NCI-H226 (cell line): ENCODE results near the gene SMO.
"Not testable (repeated sequence)": the region's sequence is repeated elsewhere in the genome, so short reads cannot be mapped to it uniquely, and the experiment has no call there.

Experiments used
- DNase-seq: peaks from one replicate; pipeline ENCODE4 v3.0.0-alpha.2; 2015

The SMO gene

GRCh38 chr7:129169686-129170440 is 18.6 kb upstream of the SMO start:
- no peak for DNase-seq

- DNase-seq, result no peak
Observed at GRCh38 chr7:129170441-129171021, 17.9 kb upstream of the SMO start.

DNA sequence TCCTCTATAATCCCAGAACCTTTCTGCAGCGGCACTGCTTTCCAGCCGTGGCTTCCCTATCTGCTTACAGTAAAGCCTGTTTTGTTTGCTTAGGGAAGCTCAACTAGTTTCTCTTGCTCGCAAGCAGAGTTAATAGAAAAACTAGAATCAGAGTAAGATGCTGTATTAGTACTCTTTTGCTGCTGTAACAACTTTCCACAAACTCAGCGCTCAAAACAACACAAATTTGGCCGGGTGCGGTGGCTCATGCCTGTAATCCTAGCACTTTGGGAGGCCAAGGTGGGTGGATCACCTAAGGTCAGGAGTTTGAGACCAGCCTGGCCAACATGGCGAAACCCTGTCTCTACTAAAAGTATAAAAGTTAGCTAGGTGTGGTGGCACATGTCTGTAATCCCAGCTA is 14.6 kb upstream of the SMO start:
- DNase-seq, result not testable (repeated sequence)

DNA sequence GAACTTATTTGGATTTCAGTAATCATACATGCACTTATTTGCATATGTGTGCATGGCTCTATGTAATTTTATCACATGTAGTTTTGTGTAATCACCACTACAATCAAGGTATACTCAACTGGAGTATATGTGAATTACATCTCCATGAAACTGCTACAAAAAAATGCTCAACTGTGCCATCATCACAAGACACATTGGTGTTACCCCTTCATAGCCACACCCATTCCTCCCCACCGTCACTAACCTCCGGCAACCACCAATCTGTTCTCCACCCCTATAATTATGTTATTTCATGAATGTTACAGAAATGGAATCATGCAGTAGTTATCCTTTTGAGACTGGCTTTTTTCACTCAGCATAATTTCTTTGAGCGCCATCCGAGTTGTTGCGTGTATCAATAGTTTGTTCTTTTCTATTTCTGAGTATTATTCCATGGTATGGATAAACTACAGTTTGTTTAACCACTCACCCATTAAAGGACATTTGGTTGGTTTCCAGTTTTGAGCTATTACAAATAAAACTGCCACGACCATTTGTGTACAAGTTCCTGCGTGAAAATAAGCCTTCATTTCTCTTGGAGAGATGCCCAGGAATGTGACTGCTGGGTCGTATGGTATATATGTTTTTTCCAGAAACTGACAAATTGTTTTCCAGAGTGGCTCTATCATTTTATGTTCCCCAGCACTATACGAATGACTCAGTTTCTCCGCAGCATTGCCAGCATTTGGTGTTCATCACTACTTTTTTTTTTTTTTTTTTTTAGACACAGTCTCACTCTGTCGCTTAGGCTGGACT is 11.3 kb upstream of the SMO start:
- no peak for DNase-seq

- DNase-seq, result no peak
Observed at GRCh38 chr7:129184981-129185670, 3.3 kb upstream of the SMO start.

DNA sequence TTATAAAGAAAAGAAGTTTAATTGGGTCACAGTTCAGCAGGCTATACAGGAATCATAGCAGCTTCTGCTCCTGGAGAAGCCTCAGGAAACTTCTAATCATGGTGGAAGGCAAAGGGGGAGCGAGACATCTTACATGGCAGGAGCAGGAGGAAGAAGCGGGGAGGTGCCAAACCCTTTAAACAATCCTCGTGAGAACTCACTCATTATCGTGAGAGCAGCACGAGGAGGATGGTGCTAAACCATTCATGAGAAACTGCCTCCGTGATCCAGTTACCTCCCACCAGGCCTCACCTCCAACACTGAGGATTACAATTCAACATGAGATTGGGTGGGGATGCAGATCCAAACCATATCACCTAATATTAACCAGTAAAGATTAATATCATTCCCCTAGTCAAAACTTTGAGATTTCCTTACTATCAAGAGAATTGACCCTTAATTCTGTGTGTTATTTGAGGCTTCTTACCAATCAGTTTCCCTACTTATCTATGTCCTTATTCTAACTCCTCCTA is 1.6 kb upstream of the SMO start:
- no peak for DNase-seq

- no peak for DNase-seq
Observed at GRCh38 chr7:129187681-129188371, 607 bp upstream of the SMO start.

- no peak for DNase-seq
Observed at GRCh38 chr7:129188892-129189660, 643 bp downstream of the SMO start.

DNA sequence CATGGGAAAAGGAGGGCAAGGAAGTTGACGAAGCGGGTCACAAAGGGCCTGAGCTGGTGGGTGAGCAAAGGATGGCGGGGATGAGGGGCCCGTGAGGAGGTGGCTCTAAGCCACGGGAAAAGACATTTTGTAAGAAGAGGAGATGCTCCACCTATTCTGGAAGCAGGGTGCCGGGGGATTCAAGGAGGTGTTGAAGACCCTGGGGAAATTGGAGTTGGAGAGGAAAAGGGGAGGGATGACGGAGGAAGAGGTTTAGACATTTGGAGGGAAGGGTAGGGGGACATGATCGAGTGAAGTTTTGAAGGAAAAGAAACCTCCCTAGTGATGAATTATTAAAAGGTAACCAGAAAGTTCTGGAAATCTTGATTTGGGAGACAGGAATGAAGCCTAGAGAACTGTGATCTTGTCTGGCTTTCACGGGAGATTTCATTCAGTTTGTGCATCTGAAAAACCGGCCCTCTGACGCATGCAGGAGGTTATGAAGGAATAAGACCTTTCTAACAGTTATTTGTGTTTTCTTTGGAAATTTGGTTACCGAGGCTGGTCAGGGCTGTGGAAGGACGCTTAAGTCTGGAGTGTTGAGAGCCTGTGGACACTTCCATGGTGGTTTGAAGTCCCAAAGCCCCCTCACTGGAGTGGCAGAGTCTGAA is 1.4 kb downstream of the SMO start:
- DNase-seq, result no peak

GRCh38 chr7:129191272-129191671 is 2.8 kb downstream of the SMO start:
- DNase-seq, result no peak

DNA sequence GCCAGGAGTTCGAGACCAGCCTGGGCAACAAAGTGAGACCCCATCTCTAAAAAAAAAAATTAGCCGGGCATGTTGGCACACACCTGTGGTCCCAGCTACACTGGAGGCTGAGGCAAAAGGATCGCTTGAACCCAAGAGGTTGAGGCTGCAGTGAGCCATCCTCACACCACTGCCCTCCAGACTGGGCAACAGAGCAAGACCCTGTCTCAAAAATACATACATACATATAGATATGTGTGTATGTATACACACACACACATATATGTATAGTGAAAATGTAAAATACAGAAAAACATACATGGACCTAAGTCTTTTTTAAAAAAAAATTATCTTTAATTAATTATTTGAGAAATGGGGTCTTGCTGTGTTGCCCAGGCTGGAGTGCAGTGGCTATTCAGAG is 5.5 kb downstream of the SMO start:
- no peak for DNase-seq

DNA sequence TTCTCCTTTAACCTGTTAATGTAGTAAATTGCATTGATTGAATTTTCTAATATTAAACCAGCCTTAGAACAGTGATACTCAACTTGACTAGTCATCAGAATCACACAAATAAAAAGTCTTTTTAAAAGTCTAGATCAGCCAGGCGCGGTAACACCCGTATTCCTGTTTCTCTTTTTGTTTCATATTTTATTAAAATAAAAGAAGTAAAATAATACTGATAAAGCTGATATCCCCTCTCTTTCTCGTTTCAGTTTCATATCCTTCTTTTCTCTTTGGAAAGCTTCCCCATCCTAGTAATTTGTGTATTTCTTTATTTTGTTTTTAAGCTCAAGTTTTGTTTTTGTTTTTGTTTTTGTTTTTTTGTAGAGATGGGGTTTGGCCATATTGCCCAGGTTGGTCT is 9.3 kb downstream of the SMO start:
- DNase-seq, result no peak

DNA sequence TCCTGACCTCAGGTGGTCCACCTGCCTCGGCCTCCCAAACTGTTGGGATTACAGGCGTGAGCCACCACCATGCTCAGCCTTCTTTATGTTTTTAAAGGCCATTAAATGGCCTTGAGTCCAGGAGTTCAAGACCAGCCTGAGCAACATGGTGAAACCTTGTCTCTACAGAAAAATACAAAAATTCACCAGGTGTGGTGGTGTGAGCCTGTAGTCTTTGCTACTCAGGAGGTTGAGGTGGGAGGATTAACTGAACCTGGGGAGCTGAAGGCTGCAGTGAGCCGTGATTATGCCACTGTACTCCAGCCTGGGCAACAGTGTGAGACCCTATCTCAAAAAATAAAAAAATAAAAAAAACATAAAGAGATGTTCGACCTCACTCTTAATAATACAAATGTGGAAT is 11.0 kb downstream of the SMO start:
- DNase-seq, result no peak

DNA sequence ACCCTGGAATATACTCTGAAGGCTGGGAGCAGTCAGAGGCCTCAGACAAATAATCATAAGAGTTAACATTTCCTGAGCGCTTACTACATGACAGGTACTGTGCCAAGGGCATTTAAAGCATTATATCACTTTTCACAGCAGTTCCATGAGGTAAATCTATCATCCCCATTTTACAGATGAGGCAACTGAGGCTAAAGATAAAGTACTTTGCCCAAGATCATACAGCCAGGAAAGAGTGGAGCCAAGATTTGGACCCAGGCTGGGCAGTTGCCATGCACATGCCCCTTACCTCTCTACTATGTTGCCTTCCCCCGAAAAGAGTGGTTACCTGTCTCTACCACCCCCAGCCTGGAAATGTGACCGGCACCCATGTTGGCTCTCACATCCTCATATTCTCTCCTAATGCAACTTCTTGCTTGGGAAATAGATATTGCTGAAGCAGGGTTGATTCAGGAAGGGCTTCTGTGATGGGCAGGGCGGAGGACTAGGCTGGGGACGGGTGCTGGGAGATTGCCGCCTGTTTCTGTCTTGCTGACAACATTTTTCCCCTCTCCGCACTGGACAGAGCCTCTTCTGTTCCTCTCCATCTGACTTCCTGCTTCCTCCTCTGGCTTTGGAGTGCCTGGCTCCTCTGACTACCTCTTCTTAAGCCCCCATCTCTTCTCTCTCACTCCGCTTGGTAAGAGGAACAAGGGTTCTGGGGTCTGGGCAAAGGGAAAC is 13.8 kb downstream of the SMO start:
- no peak for DNase-seq

GRCh38 chr7:129203050-129203741 is 14.8 kb downstream of the SMO start:
- no peak for DNase-seq

GRCh38 chr7:129205126-129205818 is 16.8 kb downstream of the SMO start:
- DNase-seq, result no peak

DNA sequence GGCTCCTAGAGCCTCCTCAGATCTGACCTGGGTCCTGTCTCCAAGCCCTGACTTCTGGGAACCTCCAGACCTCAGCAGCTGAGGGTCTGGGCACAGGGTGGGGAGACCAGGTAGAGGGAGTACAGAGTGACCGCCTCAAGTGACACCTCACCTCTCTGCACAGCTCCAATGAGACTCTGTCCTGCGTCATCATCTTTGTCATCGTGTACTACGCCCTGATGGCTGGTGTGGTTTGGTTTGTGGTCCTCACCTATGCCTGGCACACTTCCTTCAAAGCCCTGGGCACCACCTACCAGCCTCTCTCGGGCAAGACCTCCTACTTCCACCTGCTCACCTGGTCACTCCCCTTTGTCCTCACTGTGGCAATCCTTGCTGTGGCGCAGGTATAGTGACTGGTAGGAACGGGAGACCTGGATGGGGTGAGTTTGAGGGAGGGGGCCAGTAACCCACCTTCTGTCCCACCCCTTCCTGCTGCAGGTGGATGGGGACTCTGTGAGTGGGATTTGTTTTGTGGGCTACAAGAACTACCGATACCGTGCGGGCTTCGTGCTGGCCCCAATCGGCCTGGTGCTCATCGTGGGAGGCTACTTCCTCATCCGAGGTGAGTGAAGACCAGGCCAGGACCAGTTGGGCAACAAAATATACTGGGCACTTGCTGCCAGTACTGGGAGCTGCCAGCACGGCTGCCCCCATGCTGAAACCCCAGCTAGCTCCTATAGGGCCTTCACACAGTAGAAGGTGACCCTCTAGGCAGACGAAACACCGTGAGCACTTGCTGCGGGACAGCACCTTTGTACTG is 17.8 kb downstream of the SMO start:
- no peak for DNase-seq

DNA sequence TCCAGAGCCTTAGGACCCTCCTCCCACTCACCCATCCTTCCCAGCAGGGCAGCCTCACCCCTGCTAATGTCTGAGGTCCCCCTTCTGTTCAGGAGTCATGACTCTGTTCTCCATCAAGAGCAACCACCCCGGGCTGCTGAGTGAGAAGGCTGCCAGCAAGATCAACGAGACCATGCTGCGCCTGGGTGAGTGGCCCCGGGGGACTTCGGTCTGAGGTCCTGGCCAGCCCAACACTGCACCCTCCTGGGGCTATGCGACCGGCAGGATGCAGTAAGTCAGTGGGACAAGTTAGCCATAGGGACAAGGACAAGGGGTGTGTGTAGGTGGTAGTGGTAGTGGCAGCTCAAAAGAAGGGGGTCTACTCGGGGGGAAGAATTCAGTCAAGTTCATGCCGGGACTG is 20.2 kb downstream of the SMO start:
- DNase-seq, result no peak
